Hematopoietic multipotent progenitor cell treated with erythropoietin and hydrocortisone succinate and interleukin-3 and kit ligand, for 15 days (in vitro differentiated cells): ENCODE results near the gene ANXA6.
"Not testable (repeated sequence)": the region's sequence is repeated elsewhere in the genome, so short reads cannot be mapped to it uniquely, and the experiment has no call there.

Experiments used
- DNase-seq: peaks from one replicate; pipeline ENCODE4 v3.0.0-alpha.2; 2015; ENCODE audit warnings: low spot score

ANXA6 gene

GRCh38 chr5:151180291-151180690 lies 22.7 kb upstream of the ANXA6 start:
- DNase-seq, result no peak

DNA sequence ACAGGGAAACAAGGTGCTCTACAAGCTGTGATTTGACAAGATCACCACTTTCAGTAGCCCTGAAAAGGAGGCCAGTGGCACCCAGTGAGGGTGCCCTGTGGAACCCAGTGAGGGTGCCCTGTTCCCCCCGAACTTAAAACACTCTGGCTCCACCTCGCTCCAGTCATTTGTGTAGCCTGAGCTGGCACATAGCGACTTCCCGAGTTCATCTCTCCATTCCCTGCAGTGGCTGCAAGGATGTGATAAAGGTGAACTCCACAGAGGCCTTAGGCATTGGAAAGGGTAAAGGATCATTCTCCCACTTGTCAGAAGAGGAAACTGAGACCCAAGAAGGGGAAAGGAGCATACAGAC lies 21.9 kb upstream of the ANXA6 start:
- no peak for DNase-seq

- DNase-seq, result no peak
Observed at GRCh38 chr5:151178777-151179488, 21.4 kb upstream of the ANXA6 start.

DNA sequence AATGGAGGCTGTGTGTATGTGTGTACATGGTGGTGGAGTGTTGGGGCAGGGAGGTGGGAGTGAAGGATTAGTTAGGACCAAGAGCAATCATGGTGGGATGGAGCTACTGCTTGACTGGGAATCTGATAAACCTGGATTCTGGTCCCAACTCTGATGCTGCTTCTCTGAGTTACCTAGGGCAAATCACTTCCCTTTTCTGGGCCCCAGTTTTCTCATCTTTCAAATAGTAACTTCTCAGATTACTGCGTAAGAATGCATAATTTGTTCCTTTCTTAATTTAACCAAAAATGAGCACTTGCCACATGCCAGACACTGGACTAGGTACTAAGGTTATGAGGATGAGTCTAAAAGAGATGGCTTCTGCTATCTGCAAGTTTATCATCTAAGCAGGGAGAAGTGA lies 20.8 kb upstream of the ANXA6 start:
- no peak for DNase-seq

- not testable (repeated sequence) for DNase-seq
Observed at GRCh38 chr5:151176268-151176667, 18.7 kb upstream of the ANXA6 start.

DNA sequence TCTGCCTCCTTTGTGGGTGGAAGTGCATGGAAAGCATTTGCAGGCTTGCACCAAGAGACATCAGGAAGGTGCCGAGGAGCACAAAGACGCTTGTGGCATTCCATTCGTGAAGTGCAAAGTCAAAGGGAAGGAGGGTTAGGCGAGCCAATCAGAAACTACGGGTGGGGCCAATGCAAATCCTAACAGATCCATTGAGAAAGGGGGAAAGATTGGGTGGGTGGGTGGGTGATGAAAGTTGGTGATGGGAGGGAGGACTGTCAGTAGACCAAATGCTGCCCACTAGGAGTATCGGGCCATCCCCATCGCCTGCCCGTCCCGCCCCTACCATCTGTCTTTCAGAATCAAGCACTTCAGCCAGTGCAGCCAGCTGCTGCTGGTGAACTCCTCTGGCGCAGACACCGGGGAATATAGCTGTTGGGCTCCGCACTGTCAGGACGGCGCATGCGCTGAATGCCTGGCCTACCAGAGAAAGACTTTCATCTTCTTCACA lies 17.1 kb upstream of the ANXA6 start:
- no peak for DNase-seq

GRCh38 chr5:151173711-151174611 lies 16.4 kb upstream of the ANXA6 start:
- DNase-seq, result no peak

- no peak for DNase-seq
Observed at GRCh38 chr5:151171529-151171928, 13.9 kb upstream of the ANXA6 start.

GRCh38 chr5:151168602-151169344 lies 11.2 kb upstream of the ANXA6 start:
- DNase-seq, result no peak

GRCh38 chr5:151167022-151167421 lies 9.4 kb upstream of the ANXA6 start:
- no peak for DNase-seq

DNA sequence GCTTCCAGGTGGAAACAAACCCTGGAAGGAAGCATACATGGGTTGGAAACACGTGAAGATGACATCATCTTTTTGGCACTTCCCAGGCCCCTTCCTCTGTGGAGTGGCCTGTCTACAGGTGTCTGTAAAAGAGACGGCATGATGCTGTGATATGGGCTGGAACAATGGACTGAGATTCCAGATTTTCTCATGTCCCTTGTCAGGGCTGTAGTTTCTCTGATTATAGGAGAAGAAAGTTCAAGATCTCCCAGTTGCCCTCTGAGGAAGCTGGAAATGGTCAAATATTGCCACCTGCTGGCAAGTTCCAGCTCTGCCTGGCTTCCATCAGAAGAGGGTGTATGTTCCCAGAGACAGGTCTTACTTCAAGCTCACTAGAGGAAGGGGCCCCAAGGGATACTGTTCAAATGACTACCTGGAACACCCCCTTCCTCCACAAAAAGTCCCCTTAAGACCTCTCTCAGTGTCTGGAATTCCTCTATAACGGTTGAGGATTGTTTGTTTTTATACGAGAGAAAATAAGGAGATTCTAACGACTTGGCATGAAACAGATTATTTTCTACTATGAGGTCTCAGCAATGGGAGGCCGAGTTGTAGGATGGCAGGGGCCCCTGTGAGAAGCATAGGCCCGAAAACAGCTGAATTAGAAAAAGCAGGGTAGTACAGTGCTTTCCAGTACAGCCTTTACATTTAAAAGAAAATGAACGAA lies 7.3 kb upstream of the ANXA6 start:
- DNase-seq, result peak; percentile 72

DNA sequence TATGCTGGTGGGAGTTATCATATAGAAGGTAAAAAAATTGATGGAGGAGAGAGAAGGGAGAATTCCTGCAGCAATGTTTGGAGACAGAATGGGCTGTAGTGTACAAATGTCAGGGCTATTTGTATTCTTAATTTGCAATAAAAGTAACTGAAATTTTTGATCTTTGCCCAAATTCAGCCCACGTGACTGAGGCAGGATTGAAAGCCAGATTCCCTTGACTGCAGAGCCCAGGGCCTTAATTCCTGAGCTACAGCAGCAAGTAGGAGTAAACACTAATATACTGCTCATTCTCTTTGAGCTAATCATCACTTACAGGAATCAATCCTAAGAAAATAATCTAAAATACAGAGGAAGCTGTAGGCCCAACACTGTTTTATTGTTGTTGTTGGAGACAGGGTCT lies 5.2 kb upstream of the ANXA6 start:
- no peak for DNase-seq

DNA sequence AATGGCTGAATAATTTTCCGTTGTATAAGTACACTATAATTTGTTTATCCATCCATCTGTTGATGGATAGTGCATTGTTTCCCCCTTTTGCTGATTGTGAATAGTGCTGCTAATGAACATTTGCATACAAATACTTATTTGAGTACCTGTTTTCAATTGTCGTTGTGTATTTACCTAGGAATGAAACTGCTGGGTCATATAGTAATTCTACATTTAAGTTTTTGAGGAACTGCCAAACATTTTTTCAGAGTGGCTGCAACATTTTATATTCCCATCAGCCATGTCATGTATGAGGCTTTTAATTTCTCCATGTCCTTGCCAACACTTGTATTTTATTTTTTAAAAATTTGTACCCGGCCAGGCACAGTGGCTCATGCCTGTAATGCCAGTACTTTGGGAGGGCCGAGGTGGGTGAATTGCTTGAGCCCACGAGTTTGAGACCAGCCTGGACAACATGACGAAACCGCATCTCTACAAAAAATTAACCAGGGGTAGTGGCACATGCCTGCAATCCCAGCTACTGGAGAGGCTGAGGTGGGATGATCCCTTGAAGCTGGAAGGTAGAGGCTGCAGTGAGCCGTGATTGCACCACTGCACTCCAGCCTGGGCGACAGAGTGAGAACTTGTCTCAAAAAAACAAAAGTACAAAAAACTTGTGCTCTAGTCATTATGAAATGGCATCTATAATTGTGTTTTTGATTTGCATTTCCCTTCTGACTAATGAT lies 2.2 kb upstream of the ANXA6 start:
- DNase-seq, result no peak

- DNase-seq, result no peak
Observed at GRCh38 chr5:151158287-151158661, 695 bp upstream of the ANXA6 start.

DNA sequence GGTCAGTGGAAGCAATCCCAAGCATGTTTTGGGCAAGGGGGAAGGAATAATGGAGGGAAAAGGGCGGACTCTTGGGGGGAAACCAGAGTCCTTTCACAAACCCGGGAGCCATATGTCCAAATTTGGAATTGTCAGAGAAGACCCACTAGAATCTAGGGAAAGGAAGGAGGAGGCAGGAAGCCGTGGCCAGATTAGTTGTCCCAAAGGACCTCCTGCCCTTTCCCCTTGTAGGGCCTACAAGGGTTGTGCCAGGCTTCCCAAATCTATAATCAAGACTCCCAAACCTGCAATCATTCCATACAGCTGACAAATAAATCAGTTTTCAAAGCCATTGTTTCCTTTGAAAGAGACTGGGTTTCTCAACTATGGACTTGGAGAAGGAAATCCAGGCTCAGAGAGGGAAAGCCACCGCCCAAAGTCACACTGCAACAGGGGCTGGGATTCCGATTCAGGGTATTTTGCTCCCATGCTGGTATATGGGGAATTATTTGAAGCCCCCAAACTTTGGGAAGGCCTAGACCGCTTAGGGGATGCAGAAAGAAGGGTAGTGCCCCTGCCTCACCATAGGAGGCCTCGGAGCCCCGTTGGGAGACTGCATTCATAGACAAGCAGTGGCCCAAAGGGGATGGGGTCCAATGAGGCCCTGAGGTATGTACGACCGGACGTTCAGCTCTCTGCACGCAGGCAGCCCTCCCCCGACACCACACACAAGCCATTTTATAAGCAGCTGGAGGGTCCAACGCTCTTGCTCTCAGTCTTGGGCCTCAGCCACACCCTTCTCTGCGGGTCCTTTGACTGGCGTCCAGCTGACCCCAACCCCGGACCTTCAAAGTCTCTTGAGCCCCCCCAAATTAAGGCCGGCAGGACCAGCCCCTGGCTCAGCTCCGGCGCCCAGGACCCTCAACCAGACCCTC lies 815 bp downstream of the ANXA6 start:
- no peak for DNase-seq

DNA sequence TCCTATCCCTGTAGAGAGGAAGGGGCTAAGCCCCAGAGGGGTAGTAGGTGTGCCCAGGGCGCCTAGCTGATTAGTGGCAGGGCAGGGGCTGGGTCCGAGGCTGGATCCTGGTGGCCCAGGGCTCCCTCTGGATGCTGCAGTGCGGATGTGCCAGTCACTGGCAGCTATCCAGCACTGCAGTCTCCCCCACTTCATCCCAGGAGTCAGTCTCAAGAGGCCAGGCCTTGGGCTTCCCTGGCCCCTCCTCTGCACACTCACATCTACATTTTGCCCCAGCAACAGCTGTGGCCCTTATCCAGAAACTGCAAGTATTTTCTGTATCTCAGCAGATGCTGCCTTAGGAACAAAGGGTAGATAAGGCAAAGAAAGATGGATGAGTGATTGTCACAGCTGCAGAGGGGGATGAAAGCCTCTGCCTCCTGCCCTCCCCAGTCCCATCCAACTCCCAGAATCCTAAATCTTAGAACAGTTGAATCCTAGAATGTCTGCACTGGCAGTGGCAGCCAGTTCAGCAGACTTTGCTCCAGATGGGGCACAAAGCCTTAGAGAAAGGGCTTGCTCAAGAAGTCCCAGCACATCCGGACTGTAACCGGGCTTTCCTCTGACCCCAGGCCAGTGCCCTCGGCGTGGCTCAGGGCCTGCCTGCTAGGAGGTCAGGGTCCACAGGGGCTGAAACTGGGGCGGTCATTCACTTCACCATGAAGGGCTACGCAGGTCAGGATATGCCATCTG lies 1.6 kb downstream of the ANXA6 start:
- DNase-seq, result no peak

GRCh38 chr5:151154931-151155774 lies 2.4 kb downstream of the ANXA6 start:
- DNase-seq, result no peak

GRCh38 chr5:151153766-151154272 lies 3.8 kb downstream of the ANXA6 start:
- no peak for DNase-seq
